Raji (cell line): ENCODE data around the gene CNTROB.

Experiments used
- POLR2A ChIP-seq: IDR thresholded peaks from 2 replicates; pipeline ENCODE4 v1.6.1; 2011; ENCODE audit warnings: low read depth, low read length, control low read depth; ENCODE audit not compliant: insufficient read depth

Gene CNTROB

GRCh38 chr17:7950578-7950977, 18.6 kb downstream of the CNTROB start:
- TF ChIP-seq POLR2A: no peak

GRCh38 chr17:7951143-7951792, 19.3 kb downstream of the CNTROB start:
- TF ChIP-seq POLR2A: no peak

DNA sequence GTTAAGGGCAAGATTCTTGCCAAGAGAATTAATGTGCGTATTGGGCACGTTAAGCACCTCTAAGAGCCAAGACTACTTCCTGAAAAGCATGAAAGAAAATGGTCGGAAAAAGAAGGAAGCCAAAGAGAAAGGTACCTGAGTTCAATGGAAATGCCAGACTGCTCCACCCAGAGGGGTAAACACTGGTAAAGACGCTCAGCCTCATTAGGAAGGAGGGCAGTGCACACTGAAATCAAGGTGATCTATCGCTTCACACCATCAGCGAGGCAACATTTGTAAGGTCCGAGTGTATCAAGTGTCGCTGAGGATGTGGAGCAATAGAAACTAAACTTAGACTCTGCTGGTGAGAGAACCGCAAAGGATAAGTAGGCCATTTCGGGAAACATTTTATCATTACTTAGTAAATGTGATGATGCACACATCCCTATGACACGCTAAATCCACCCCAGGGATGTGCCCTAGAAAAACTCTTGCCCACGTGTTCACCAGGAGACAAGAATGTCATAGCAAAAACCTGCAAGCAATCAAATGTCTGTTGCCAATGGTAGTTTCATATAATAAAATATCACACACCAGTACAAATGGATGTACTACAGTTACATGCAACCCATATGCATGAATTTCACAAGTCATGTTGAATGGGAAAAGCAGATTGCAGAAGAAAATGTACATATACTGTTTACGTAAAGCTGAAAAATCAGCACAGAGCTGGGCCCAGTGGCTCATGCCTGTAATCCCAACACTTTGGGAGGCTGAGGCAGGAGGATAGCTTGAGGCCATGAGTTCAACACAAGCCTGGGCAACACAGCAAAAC, 23.6 kb downstream of the CNTROB start:
- no peak for TF ChIP-seq POLR2A

GRCh38 chr17:7956228-7956965, 24.4 kb downstream of the CNTROB start:
- no peak for TF ChIP-seq POLR2A

- TF ChIP-seq POLR2A: no peak
Observed at GRCh38 chr17:7959503-7960253, 27.7 kb downstream of the CNTROB start.

GRCh38 chr17:7961421-7961820, 29.4 kb downstream of the CNTROB start:
- no peak for TF ChIP-seq POLR2A

GRCh38 chr17:7967751-7968150, 35.7 kb downstream of the CNTROB start:
- TF ChIP-seq POLR2A: no peak

GRCh38 chr17:7969433-7969832, 37.4 kb downstream of the CNTROB start:
- no peak for TF ChIP-seq POLR2A

DNA sequence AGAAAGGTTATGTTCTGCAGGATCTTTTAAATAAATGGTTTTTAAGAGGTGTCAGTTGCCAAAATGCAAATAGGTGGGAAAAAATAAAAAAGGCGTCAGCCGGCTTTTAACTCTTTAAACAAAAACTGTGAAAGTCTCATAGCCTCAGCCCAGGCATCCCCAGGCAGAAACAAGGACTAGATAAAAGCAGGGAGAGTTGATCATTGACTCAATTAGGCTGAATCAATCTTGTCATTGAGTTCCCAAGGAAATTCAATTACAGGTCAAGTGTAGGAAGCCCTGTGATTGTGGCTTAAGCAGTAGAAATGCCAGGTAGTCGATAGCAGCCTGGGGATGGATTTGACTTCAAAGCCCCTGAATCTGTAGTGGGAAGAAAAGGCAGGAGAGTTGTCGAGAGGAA, 39.6 kb downstream of the CNTROB start:
- TF ChIP-seq POLR2A: no peak

DNA sequence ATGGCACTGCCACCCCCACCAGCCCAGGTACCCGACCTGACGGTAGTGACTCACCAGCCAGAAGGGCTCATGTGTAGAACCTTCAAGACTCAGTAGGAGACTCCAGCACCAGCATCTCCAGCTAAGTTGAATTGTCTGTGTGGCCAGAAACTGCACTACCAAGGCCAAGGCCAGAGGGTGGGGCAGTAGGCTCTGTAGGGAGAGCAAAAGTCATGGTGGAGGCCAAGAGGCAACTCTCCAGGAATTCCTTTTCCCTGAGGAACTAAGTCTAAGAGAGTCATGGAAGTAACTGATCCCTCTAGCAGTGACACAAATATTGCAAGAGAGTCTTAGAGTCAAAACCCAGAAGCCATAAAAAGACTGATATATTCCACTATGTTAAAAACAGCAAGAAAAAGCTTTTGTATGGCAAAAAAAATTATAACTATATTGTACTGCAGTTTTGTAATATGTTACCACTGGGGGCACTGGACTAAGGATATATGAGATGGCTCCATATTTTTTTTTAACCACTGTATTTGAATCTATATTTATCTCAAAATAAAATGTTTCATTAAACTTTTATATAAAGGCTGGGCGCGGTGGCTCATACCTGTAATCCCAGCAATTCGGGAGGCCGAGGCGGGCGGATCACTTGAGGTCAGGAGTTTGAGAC, 40.3 kb downstream of the CNTROB start:
- no peak for TF ChIP-seq POLR2A

DNA sequence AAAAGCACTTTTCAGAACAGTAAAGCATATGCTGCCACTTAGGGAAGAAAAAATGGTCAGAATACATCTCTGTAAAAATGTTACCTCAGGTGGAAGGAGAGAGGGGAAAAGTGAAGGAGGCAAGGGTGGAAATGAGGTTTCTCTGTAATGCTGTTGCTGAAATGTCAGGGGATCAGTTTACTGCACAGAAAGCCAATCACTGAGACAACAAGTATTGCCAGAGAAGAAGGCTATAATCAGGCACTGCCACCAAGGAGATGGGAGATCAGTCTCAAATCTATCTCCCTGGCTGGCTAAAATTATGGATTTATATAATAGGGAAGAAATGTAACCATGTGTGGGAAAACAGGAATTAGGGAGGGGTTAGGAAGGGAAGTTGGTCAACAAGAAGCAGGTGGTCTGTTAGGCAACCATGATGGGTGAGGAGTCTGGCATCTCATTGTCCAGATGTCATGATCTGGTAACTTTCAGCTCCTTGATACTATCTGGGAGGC, 42.7 kb downstream of the CNTROB start:
- TF ChIP-seq POLR2A: no peak

DNA sequence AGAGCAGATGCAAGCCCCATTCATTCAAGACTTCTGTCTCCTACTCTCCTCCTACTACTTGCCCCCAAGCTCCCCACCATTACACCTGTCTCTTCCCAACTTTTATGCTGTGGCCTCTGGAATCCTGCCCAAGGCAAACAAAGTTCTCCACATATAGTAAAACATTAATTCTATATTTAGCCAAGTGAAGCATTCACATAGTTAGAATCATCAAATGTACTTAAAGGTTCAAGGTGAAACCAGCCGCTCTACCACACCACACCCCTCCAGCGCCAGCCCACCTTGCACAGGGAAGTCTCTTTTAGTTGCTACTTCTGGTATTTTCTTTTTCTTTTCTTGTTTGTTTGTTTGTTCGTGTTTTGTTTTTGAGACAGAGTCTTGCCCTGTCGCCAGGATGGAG, 45.0 kb downstream of the CNTROB start:
- no peak for TF ChIP-seq POLR2A

- TF ChIP-seq POLR2A: no peak
Observed at GRCh38 chr17:7977805-7978204, 45.8 kb downstream of the CNTROB start.

DNA sequence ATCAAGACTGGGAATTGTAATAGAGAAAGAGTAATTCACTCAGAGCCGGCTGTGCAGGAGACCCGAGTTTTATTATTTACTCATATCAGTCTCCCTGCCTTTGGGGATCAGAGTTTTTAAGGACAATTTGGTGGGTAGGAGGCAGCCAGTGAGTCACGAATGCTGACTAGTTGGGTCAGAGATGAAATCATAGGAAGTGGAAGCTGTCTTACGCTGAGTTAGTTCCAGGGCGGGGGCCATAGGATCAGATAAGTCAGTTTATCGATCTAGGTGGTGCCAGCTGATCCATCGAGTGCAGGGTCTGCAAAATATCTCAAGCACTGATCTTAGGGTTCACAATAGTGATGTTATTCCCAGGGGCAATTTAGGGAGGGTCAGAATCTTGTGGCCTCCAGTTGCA, 50.2 kb downstream of the CNTROB start:
- no peak for TF ChIP-seq POLR2A
